ENCODE data around the gene ITGA8.

GRCh38 chr10:15539262-15539661 lies 180.5 kb downstream of the ITGA8 start:
- TF ChIP-seq CTCF (IDR thresholded peaks at IDR 0.05) (no peak), POLR2A (IDR thresholded peaks at IDR 0.05) (no peak)
